ENCODE data around the gene EZH1.

DNA sequence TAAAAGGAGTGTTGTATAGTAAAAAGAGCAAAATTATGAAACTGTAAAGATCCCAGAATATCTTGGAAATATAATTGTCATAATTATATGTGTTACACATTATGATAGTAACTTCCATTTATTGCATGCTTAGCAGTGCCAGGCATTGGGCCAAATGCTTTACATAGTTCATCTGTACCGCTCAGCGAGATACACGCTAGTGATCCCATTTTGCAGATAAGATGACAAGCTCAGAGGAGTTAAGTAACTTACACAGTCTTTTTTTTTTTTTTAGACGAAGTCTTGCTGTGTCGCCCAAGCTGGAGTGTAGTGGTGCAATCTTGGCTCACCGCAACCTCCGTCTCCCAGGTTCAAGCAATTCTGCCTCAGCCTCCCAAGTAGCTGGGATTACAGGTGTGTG is 6.8 kb upstream of the EZH1 start:
- no peak for TF ChIP-seq CSDC2 (CRISPR knock-in tag; IDR thresholded peaks at IDR 0.05)
- TF ChIP-seq PPARA (CRISPR knock-in tag; IDR thresholded peaks at IDR 0.05; ENCODE audit: borderline replicate concordance), result no peak
- no peak for TF ChIP-seq ZNF8 (CRISPR knock-in tag; IDR thresholded peaks at IDR 0.05)
- TF ChIP-seq ZC3H10 (CRISPR knock-in tag; IDR thresholded peaks at IDR 0.05), result no peak
- TF ChIP-seq ZNF565 (CRISPR knock-in tag; conservative IDR thresholded peaks at IDR 0.05; ENCODE audit: low read depth), result no peak
- TF ChIP-seq ZFP3 (CRISPR knock-in tag; IDR thresholded peaks at IDR 0.05), result no peak
- no peak for TF ChIP-seq ZFP30 (CRISPR knock-in tag; IDR thresholded peaks at IDR 0.05)
- TF ChIP-seq PATZ1 (CRISPR knock-in tag; IDR thresholded peaks at IDR 0.05; ENCODE audit: borderline replicate concordance), result no peak
- TF ChIP-seq TCF4 (CRISPR knock-in tag; IDR thresholded peaks at IDR 0.05; ENCODE audit: borderline replicate concordance), result no peak
- no peak for TF ChIP-seq ZNF70 (CRISPR knock-in tag; IDR thresholded peaks at IDR 0.05)
- TF ChIP-seq, protein P1, sequence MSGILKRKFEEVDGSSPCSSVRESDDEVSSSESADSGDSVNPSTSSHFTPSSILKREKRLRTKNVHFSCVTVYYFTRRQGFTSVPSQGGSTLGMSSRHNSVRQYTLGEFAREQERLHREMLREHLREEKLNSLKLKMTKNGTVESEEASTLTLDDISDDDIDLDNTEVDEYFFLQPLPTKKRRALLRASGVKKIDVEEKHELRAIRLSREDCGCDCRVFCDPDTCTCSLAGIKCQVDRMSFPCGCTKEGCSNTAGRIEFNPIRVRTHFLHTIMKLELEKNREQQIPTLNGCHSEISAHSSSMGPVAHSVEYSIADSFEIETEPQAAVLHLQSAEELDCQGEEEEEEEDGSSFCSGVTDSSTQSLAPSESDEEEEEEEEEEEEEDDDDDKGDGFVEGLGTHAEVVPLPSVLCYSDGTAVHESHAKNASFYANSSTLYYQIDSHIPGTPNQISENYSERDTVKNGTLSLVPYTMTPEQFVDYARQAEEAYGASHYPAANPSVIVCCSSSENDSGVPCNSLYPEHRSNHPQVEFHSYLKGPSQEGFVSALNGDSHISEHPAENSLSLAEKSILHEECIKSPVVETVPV (CRISPR knock-in tag; IDR thresholded peaks at IDR 0.05), result no peak
- TF ChIP-seq, protein P2, sequence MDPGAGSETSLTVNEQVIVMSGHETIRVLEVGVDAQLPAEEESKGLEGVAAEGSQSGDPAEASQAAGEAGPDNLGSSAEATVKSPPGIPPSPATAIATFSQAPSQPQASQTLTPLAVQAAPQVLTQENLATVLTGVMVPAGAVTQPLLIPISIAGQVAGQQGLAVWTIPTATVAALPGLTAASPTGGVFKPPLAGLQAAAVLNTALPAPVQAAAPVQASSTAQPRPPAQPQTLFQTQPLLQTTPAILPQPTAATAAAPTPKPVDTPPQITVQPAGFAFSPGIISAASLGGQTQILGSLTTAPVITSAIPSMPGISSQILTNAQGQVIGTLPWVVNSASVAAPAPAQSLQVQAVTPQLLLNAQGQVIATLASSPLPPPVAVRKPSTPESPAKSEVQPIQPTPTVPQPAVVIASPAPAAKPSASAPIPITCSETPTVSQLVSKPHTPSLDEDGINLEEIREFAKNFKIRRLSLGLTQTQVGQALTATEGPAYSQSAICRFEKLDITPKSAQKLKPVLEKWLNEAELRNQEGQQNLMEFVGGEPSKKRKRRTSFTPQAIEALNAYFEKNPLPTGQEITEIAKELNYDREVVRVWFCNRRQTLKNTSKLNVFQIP (CRISPR knock-in tag; IDR thresholded peaks at IDR 0.05; ENCODE audit: borderline replicate concordance, low read depth), result no peak

Measured in SK-N-SH treated with all-trans-retinoic acid at 6 μM for 48 hours (cell line).